Fibroblast of the aortic adventitia (primary cell): ENCODE measurements around the gene TBX2. TPM values are rescaled to one million over a fixed set of nuclear protein-coding genes. Genes with fewer than 3 reads are reported as not detected.

ENCODE experiments used
- DNase-seq: peaks from one replicate; pipeline ENCODE4 v3.0.0-alpha.2; 2010; ENCODE audit warnings: low read depth
- H3K4me3 ChIP-seq: 2 replicates; pipeline ENCODE4 v1.5.1; 2011; ENCODE audit warnings: low read depth, mild to moderate bottlenecking, control low read depth, low read length, moderate library complexity
- CTCF ChIP-seq: IDR thresholded peaks from 2 replicates; pipeline ENCODE4 v1.5.1; 2011; ENCODE audit warnings: mild to moderate bottlenecking, low read length, control low read depth, inconsistent platforms; ENCODE audit not compliant: insufficient read depth
- total RNA-seq: library from RNA; depleted of rRNA; stranded (reverse); fragments of >200 nt; gene quantifications from 2 replicates; pipeline ENCODE4 v1.2.3, GENCODE V29; 2012; ENCODE audit warnings: low replicate concordance

TBX2 gene
- total RNA-seq, 1 donor, result 20.8 TPM

GRCh38 chr17:61388561-61389356, 10.9 kb upstream of the TBX2 start:
- no peak for DNase-seq
- no peak overlapping the region for H3K4me3 ChIP-seq
- no peak for TF ChIP-seq CTCF

DNA sequence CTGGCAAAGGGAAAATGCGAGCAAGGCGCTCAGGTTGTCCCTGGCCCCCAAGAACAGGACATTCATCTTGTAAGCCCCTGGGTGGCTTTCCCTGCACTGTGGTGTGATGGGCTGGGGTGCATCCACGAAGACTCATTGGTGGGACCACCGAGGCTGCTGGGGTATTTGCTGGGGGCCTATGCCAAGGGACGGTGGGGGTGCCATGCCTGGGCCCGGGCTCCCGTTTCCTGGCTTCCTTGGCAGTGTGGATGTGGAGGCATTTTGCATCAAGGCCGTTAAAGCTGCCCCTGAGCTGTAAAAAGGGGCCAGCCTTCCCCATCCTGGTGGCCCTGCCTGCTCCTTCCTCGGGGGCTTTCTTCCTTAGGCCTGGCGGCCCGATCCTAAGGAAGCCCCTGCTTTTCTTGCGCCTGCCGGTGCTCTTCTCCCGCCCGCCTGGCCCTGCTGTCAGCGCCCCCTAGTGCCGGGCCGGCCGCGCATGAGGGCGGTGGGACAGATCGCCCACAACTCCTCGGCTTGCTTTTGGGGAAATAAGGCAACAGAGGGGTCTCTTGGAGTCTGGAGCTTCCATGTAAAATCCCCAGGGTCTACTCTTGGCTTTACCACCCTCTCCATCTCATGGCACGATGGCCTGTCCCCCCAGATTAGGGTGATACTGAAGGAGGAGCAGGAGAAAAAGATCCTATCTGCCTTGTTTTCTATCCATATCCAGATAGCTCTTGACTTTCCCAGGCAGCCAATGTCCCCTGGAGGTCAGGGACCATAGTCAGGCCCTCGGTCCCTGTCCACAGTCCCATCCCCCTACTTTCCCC, 9.8 kb upstream of the TBX2 start:
- peak; percentile 41 for DNase-seq
- no peak overlapping the region for H3K4me3 ChIP-seq
- TF ChIP-seq CTCF, result peak; percentile 98

GRCh38 chr17:61390479-61390791, 9.2 kb upstream of the TBX2 start:
- no peak for DNase-seq
- no peak for TF ChIP-seq CTCF
- no peak overlapping the region for H3K4me3 ChIP-seq

DNA sequence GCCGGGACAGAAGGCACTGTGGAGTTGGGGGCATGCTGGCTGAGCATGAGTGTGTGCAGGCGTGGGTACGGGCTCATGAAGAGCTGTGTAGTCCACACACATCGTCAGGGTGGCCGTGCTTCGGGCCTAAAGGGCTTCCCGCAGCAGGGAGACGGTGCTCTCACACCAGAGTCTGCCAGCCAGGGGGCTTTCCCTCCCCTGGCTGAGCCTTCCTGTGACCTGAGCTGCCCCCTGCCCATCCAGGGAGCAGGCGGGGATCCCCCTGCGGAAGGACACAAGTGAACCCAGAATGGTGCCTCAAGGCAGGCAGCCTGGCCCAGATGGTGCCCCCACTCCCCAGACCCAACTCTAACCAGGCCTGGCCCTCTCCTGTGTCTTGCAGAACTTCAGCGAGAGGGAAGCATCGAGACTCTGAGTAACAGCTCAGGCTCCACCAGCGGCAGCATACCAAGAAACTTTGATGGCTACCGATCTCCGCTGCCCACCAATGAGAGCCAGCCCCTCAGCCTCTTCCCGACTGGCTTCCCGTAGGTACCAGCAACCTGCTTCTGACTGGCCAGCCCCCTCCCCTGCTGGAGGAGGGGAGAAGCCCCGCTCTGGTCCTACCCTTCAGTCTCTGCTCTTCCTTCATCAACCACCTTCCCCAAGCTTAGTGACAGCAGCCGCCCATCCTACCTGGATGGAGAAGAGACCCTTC, 7.9 kb upstream of the TBX2 start:
- no peak overlapping the region for H3K4me3 ChIP-seq
- DNase-seq, result no peak
- TF ChIP-seq CTCF, result no peak

DNA sequence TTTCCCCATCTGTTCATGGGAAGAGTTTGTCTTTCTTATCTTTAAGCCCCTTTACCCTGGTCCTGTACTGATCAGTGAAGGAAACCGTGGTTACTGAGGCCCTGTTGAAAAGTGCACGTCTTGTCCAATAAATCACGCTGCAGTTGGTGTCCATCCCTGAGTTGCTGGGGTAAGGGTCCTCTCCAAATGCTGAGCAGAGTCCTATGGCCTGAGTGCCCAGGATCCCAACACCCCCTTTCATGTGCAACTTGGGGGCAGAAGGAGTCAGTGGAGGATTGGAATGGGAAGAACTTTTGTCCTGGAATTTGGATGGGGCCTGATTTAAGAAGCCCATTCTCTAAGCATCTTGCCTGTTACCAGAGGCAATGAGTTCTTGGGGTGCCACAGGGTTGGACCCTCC, 7.0 kb upstream of the TBX2 start:
- no peak for DNase-seq
- TF ChIP-seq CTCF, result no peak
- no peak overlapping the region for H3K4me3 ChIP-seq

DNA sequence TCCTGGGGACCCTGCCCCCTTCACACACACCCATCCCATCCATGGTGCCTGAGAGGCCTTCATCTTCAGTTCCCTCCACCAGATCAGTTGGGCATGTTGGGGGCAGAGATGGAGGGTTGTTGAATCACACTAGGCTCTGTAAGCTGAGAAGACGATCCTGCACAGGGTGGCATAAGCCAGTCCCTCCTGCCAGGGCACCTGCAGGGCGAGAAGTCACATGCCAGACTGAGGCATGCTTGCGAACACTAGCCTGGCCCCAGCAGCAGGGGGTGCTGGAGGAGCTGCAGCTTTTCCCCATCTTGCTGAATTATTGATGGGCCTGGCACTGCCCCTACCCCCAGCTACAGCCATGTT, 6.1 kb upstream of the TBX2 start:
- DNase-seq, result no peak
- H3K4me3 ChIP-seq, result no peak overlapping the region
- TF ChIP-seq CTCF, result peak; percentile 23
